Neuronal stem cell (in vitro differentiated cells): ENCODE data around the gene ARSJ.
A peak's percentile ranks its signal among the peaks of the same experiment; 100 is the strongest.
"Not testable (repeated sequence)": the region's sequence is repeated elsewhere in the genome, so short reads cannot be mapped to it uniquely, and the experiment has no call there.

Experiments used
- DNase-seq: peaks from one replicate; pipeline ENCODE4 v3.0.0-alpha.2; 2013; ENCODE audit warnings: low spot score
- H2AFZ ChIP-seq: one replicate; pipeline ENCODE4 v1.6.1; 2013; ENCODE audit warnings: mild to moderate bottlenecking, low read length, inconsistent platforms
- H2AK5ac ChIP-seq: 2 replicates; pipeline ENCODE4 v1.6.1; 2013; ENCODE audit warnings: low read depth, mild to moderate bottlenecking, inconsistent platforms, low read length, moderate library complexity, mixed read lengths
- H2BK120ac ChIP-seq: 2 replicates; pipeline ENCODE4 v1.6.1; 2013; ENCODE audit warnings: low read depth, mild to moderate bottlenecking, inconsistent platforms, low read length, moderate library complexity, mixed read lengths
- H2BK12ac ChIP-seq: one replicate; pipeline ENCODE4 v1.6.1; 2013; ENCODE audit warnings: low read length, inconsistent platforms
- H2BK15ac ChIP-seq: 2 replicates; pipeline ENCODE4 v1.6.1; 2013; ENCODE audit warnings: mild to moderate bottlenecking, low read length, inconsistent platforms, mixed read lengths
- H2BK5ac ChIP-seq: one replicate; pipeline ENCODE4 v1.6.1; 2013; ENCODE audit warnings: inconsistent platforms, mild to moderate bottlenecking, low read length, moderate library complexity
- H3K14ac ChIP-seq: one replicate; pipeline ENCODE4 v1.6.1; 2013; ENCODE audit warnings: low read length, inconsistent platforms
- H3K18ac ChIP-seq: 2 replicates; pipeline ENCODE4 v1.6.1; 2013; ENCODE audit warnings: low read length, inconsistent platforms
- H3K23ac ChIP-seq: 2 replicates; pipeline ENCODE4 v1.6.1; 2013; ENCODE audit warnings: low read depth, mild to moderate bottlenecking, mixed read lengths, low read length, inconsistent platforms; ENCODE audit not compliant: poor library complexity
- H3K27ac ChIP-seq: replicated peaks from 3 replicates; pipeline ENCODE4 v1.5.1; 2013; ENCODE audit warnings: low read length, inconsistent platforms
- H3K27me3 ChIP-seq, 3 experiments: 2 replicates each; pipeline ENCODE4 v1.6.1; 2013; ENCODE audit warnings: low read length in 3 of 3, mild to moderate bottlenecking in 2 of 3, inconsistent platforms in 1 of 3, low read depth in 1 of 3, mixed read lengths in 1 of 3, moderate library complexity in 1 of 3; ENCODE audit not compliant: control insufficient read depth in 3 of 3, insufficient read depth in 3 of 3
- H3K36me3 ChIP-seq, 2 donors: replicated peaks in 1 of 2; 2 replicates each; pipeline ENCODE4 v1.6.1; 2013; ENCODE audit warnings: low read length in 2 of 2; ENCODE audit not compliant: control insufficient read depth in 2 of 2, insufficient read depth in 2 of 2
- H3K4ac ChIP-seq: 2 replicates; pipeline ENCODE4 v1.6.1; 2013; ENCODE audit warnings: inconsistent platforms, mild to moderate bottlenecking, low read length, moderate library complexity
- H3K4me1 ChIP-seq, 2 donors: 1 replicate in 1 of 2; 2 replicates in 1 of 2; pipeline ENCODE4 v1.6.1; 2013; ENCODE audit warnings: low read length in 2 of 2, low read depth in 1 of 2; ENCODE audit not compliant: control insufficient read depth in 2 of 2, insufficient read depth in 1 of 2
- H3K4me2 ChIP-seq: one replicate; pipeline ENCODE4 v1.6.1; 2013; ENCODE audit warnings: mild to moderate bottlenecking, low read length, inconsistent platforms; ENCODE audit not compliant: insufficient read depth, poor library complexity, severe bottlenecking
- H3K4me3 ChIP-seq, 2 donors: 2 replicates each; pipeline ENCODE4 v1.5.1; 2013; ENCODE audit warnings: low read length in 2 of 2, mild to moderate bottlenecking in 2 of 2, inconsistent platforms in 1 of 2, moderate library complexity in 1 of 2
- H3K79me1 ChIP-seq: one replicate; pipeline ENCODE4 v1.6.1; 2013; ENCODE audit warnings: low read depth, mild to moderate bottlenecking, inconsistent platforms, low read length, moderate library complexity
- H3K9ac ChIP-seq: one replicate; pipeline ENCODE4 v1.6.1; 2013; ENCODE audit warnings: mild to moderate bottlenecking, low read depth, low read length, inconsistent platforms; ENCODE audit not compliant: poor library complexity
- H3K9me3 ChIP-seq, 2 donors: replicated peaks in 1 of 2; 2 replicates each; pipeline versions ENCODE3 to v1.6.1; 2013; ENCODE audit warnings: low read length in 2 of 2, mild to moderate bottlenecking in 2 of 2, inconsistent platforms in 1 of 2, low read depth in 1 of 2, mixed read lengths in 1 of 2, moderate library complexity in 1 of 2; ENCODE audit not compliant: control insufficient read depth in 2 of 2, insufficient read depth in 1 of 2
- H4K8ac ChIP-seq: one replicate; pipeline ENCODE4 v1.6.1; 2013; ENCODE audit warnings: low read depth, mild to moderate bottlenecking, inconsistent platforms, low read length, moderate library complexity
- H4K91ac ChIP-seq: one replicate; pipeline ENCODE4 v1.6.1; 2013; ENCODE audit warnings: low read length, low read depth, mild to moderate bottlenecking, inconsistent platforms; ENCODE audit not compliant: poor library complexity
- WGBS, 2 donors: extraction: QIAGEN DNeasy Blood & Tissue Kit; methylation state at CpG; one replicate each; pipeline ENCODE4 v1.1.7; 2013; ENCODE audit warnings: missing lambda C conversion rate in 2 of 2, mixed read lengths in 1 of 2; ENCODE audit not compliant: insufficient read length in 2 of 2, insufficient replicate concordance in 1 of 2; ENCODE audit errors: extremely low coverage in 2 of 2; 5-methylcytosine and 5-hydroxymethylcytosine counted together

Gene ARSJ

DNA sequence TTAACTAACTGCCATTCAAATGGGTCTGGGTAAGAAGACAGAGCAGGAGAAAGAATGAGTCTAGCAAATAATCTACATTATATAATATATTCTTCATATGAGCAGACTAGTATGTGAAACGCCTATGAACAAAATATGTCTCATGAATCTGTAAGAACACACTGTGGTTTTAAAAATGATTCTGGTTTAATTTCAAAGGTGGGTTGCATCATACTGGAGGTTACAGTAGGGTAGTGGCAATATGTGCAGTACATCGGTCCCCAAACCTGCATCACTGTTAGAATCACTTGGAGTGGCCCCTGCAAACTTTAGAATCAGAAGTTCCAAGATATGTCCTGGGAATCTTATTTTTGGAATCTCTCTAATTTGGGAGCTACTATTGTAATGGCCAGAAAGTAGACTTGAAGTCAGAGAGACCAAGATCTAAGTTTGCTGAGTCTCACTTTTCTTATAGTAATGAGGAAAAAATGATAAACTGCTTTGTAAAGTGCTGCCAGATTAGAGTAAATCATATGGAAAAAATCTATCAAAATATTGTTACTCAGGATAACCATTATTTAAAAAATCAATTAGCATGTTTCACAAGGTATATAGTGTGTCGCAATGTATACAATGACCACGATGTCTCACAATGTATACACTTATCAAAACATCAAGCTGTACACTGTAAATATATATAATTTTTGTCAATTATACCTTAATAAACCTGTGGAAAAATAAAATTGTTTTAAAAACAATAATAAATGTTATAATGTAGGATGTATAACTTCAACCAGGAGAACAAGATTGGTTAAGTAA is 37.9 kb upstream of the ARSJ start:
- no peak overlapping the region for H3K4ac ChIP-seq
- H3K4me3 ChIP-seq: no peak overlapping the region
- no peak overlapping the region for H2BK5ac ChIP-seq
- no peak overlapping the region for H3K4me2 ChIP-seq
- H2BK120ac ChIP-seq: no peak overlapping the region
- H2AFZ ChIP-seq: no peak overlapping the region
- no peak overlapping the region for H3K14ac ChIP-seq
- no peak overlapping the region for H3K9ac ChIP-seq
- DNase-seq: no peak
- H2BK12ac ChIP-seq: no peak overlapping the region
- H3K23ac ChIP-seq: no peak overlapping the region
- no peaks in the 10 kb centered on the region for H3K4me1 ChIP-seq
- no peak overlapping the region for H3K18ac ChIP-seq
- no CpG with 5 or more reads among the region's 4 CpGs for WGBS, 2 donors
- no peak overlapping the region for H4K91ac ChIP-seq
- H2AK5ac ChIP-seq: no peak overlapping the region
- no peaks in the 10 kb centered on the region for H3K79me1 ChIP-seq
- H2BK15ac ChIP-seq: no peak overlapping the region
- no peaks in the 10 kb centered on the region for H3K36me3 ChIP-seq
- no peak overlapping the region for H3K27ac ChIP-seq
- no peaks in the 10 kb centered on the region for H3K9me3 ChIP-seq
- no peak overlapping the region for H4K8ac ChIP-seq
- H3K27me3 ChIP-seq: no peaks in the 10 kb centered on the region

DNA sequence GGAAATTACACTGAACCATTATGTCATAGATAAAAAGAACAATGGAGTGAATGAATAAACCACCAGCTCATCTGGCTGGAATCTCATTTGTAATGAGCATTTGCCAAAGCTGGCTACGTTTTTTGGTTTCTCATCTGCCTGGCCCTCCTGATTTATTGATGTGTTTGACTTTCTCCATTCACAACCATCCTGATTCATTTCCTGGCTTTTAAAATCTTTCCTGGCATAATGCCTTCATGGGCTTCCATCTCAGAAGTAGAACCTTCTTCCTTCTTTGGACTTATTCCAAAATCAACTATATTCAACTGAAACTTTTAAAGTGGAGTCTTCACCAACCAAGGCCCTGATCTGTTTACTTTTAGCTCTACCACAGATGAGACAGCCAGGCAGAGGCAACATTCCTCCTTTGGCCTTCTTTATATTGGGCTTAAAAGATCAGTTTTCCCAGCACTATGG is 36.0 kb upstream of the ARSJ start:
- Histone ChIP-seq H3K36me3 (no peaks in the 10 kb centered on the region), H2BK120ac (no peak overlapping the region), H2BK12ac (no peak overlapping the region), H3K4ac (no peak overlapping the region), H3K79me1 (no peaks in the 10 kb centered on the region), H3K9me3 (no peaks in the 10 kb centered on the region), H3K27me3 (no peaks in the 10 kb centered on the region), H4K8ac (no peak overlapping the region), H2AFZ (no peak overlapping the region), H3K27ac (no peak overlapping the region), H3K4me3 (no peak overlapping the region), H2BK5ac (no peak overlapping the region), H4K91ac (no peak overlapping the region), H2AK5ac (no peak overlapping the region), H3K23ac (no peak overlapping the region), H3K9ac (no peak overlapping the region), H3K4me2 (no peak overlapping the region), H3K14ac (no peak overlapping the region), H3K18ac (no peak overlapping the region), H2BK15ac (no peak overlapping the region), H3K4me1 (no peaks in the 10 kb centered on the region)
- WGBS, 2 donors: no CpG with 5 or more reads among the region's 1 CpG
- DNase-seq: no peak

- H2AFZ ChIP-seq, H3K9ac ChIP-seq, H4K8ac ChIP-seq, H2BK15ac ChIP-seq, H2BK12ac ChIP-seq, H3K27me3 ChIP-seq, H3K4ac ChIP-seq, H2BK120ac ChIP-seq, H4K91ac ChIP-seq, H3K4me1 ChIP-seq, H3K27ac ChIP-seq, H2AK5ac ChIP-seq, H3K4me2 ChIP-seq, H3K9me3 ChIP-seq, H3K79me1 ChIP-seq, H3K36me3 ChIP-seq, H3K23ac ChIP-seq, H3K4me3 ChIP-seq, H2BK5ac ChIP-seq, DNase-seq, H3K14ac ChIP-seq: not testable (repeated sequence)
- no CpG with 5 or more reads among the region's 4 CpGs for whole genome bisulfite sequencing, 2 donors
- H3K18ac ChIP-seq: peak overlapping the region; percentile 48
These were observed 33.8 kb upstream of the ARSJ start for GRCh38 chr4:114013201-114013600.

DNA sequence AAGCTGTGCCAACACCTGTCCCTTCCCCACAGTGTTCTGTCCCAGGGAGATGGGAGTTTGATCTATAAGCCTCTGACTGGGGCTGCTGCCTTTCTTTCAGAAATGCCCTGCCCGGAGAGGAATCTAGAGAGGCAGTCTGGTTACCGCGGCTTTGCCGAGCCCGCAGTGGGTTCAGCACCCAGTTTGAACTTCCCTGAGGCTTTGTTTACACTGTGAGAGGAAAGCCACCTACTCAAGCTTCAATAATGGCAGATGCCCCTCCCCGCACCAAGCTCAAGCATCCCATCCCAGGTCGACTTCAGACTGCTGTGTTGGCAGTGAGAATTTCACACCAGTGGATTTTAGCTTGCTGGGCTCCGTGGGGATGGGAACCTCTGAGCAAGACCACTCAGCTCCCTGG is 33.3 kb upstream of the ARSJ start:
- Histone ChIP-seq H3K27me3 (no peaks in the 10 kb centered on the region), H3K4me2 (no peak overlapping the region), H2AFZ (no peak overlapping the region), H3K14ac (no peak overlapping the region), H2AK5ac (no peak overlapping the region), H2BK5ac (no peak overlapping the region), H2BK12ac (no peak overlapping the region), H4K91ac (no peak overlapping the region), H3K23ac (no peak overlapping the region), H4K8ac (no peak overlapping the region), H3K4me3 (no peak overlapping the region), H3K9ac (no peak overlapping the region), H3K36me3 (no peaks in the 10 kb centered on the region), H3K4me1 (no peaks in the 10 kb centered on the region), H3K27ac (no peak overlapping the region), H3K4ac (no peak overlapping the region), H3K9me3 (no peaks in the 10 kb centered on the region), H3K18ac (peak overlapping the region; percentile 48), H2BK15ac (no peak overlapping the region), H3K79me1 (no peaks in the 10 kb centered on the region), H2BK120ac (no peak overlapping the region)
- WGBS, 2 donors: no CpG with 5 or more reads among the region's 8 CpGs
- DNase-seq: no peak
